Erythroblast (primary cell): ENCODE measurements around the gene FOXD3.

Experiments used
- GATA1 ChIP-seq: IDR thresholded peaks from 2 replicates; pipeline ENCODE4 v1.6.1; 2011; ENCODE audit warnings: low read depth, mild to moderate bottlenecking, control low read depth, low read length, moderate library complexity
- POLR2A ChIP-seq: IDR thresholded peaks from 2 replicates; pipeline ENCODE4 v1.6.1; 2011; ENCODE audit warnings: mild to moderate bottlenecking, low read length

GRCh38 chr1:63294803-63295594, 27.4 kb upstream of the FOXD3 start:
- TF ChIP-seq POLR2A = no peak
- no peak for TF ChIP-seq GATA1
